ENCODE data around the gene GABRG3. TPM values are rescaled to one million over a fixed set of nuclear protein-coding genes. Genes with fewer than 3 reads are reported as not detected.

GABRG3 gene
- polyA plus RNA-seq, 1 experiment, result not detected

GRCh38 chr15:27095886-27096624, 125.1 kb downstream of the GABRG3 start:
- ChIA-PET POLR2A (no interaction called here), CTCF (interaction anchor here (1.0 kb wide), 1 partner anchor 61 kb away, joined by 4 read pairs; no protein-coding TSS in a partner anchor)
- no peak for DNase-seq (ENCODE audit: low read depth)
- H3K36me3 ChIP-seq (ENCODE audit: control insufficient read depth, insufficient read depth, low read length), result no peaks in the 10 kb centered on the region
- H3K27me3 ChIP-seq (ENCODE audit: control insufficient read depth, insufficient read depth, low read length), result no peaks in the 10 kb centered on the region
- H3K4me3 ChIP-seq (ENCODE audit: low read depth, low read length), result no peak overlapping the region
- TF ChIP-seq CTCF (IDR thresholded peaks at IDR 0.05; ENCODE audit: insufficient read depth, low read depth, low read length), result no peak

GRCh38 chr15:27097506-27097905, 126.5 kb downstream of the GABRG3 start:
- no peak for DNase-seq (ENCODE audit: low read depth)
- Histone ChIP-seq H3K27me3 (ENCODE audit: control insufficient read depth, insufficient read depth, low read length) (no peaks in the 10 kb centered on the region), H3K36me3 (ENCODE audit: control insufficient read depth, insufficient read depth, low read length) (no peaks in the 10 kb centered on the region), H3K4me3 (ENCODE audit: low read depth, low read length) (no peak overlapping the region)
- ChIA-PET POLR2A (no interaction called here), CTCF (no interaction called here)
- TF ChIP-seq CTCF (IDR thresholded peaks at IDR 0.05; ENCODE audit: insufficient read depth, low read depth, low read length), result no peak

GRCh38 chr15:27101982-27102381, 131.0 kb downstream of the GABRG3 start:
- no peaks in the 10 kb centered on the region for H3K36me3 ChIP-seq (ENCODE audit: control insufficient read depth, insufficient read depth, low read length)
- no peaks in the 10 kb centered on the region for H3K27me3 ChIP-seq (ENCODE audit: control insufficient read depth, insufficient read depth, low read length)
- POLR2A ChIA-PET, result no interaction called here
- CTCF ChIA-PET, result no interaction called here
- H3K4me3 ChIP-seq (ENCODE audit: low read depth, low read length), result no peak overlapping the region
- DNase-seq (ENCODE audit: low read depth), result no peak
- no peak for TF ChIP-seq CTCF (IDR thresholded peaks at IDR 0.05; ENCODE audit: insufficient read depth, low read depth, low read length)

DNA sequence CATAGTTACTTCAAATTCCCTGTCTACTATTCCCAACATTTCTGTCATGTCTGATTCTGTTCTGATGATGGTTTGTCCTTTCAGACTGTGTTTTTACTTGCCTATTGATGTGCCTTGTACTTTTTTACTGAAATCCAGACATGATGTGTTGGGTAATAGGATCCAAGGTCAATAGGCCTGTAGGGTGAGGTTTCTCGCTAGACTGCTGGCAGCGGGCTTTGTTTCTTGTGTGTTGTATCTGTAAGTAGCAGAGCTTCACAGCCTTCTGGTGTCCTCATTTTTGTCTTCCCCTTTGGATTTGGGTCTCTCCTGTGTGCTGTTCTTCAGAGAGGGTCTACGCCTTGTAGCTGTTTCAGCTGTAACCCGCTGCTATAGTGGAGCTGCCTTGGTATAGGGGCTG, 140.3 kb downstream of the GABRG3 start:
- ChIA-PET CTCF (no interaction called here), POLR2A (no interaction called here)
- Histone ChIP-seq H3K27me3 (ENCODE audit: control insufficient read depth, insufficient read depth, low read length) (no peaks in the 10 kb centered on the region), H3K36me3 (ENCODE audit: control insufficient read depth, insufficient read depth, low read length) (no peaks in the 10 kb centered on the region), H3K4me3 (ENCODE audit: low read depth, low read length) (no peak overlapping the region)
- DNase-seq (ENCODE audit: low read depth), result no peak
- TF ChIP-seq CTCF (IDR thresholded peaks at IDR 0.05; ENCODE audit: insufficient read depth, low read depth, low read length), result no peak

- no peak for DNase-seq (ENCODE audit: low read depth)
- ChIA-PET POLR2A (no interaction called here), CTCF (no interaction called here)
- no peaks in the 10 kb centered on the region for H3K27me3 ChIP-seq (ENCODE audit: control insufficient read depth, insufficient read depth, low read length)
- H3K4me3 ChIP-seq (ENCODE audit: low read depth, low read length), result no peak overlapping the region
- H3K36me3 ChIP-seq (ENCODE audit: control insufficient read depth, insufficient read depth, low read length), result no peaks in the 10 kb centered on the region
- TF ChIP-seq CTCF (IDR thresholded peaks at IDR 0.05; ENCODE audit: insufficient read depth, low read depth, low read length), result no peak
Measured at GRCh38 chr15:27114473-27114872, 143.5 kb downstream of the GABRG3 start.

All from BJ (cell line).